C4-2B (cell line): ENCODE data around the gene SLC25A21.

ENCODE experiments used
- ZFX ChIP-seq: fragments of 450-650 bp; IDR thresholded peaks from 2 replicates; pipeline ENCODE4 v1.6.1; 2017
- TF ChIP-seq, protein P1 (sequence below): fragments of 450-650 bp; conservative IDR thresholded peaks from 2 replicates; pipeline ENCODE4 v1.5.1; 2017; ENCODE audit warnings: mild to moderate bottlenecking

GRCh38 chr14:36660736-36661505, 511.5 kb downstream of the SLC25A21 start:
- TF ChIP-seq, protein P1, sequence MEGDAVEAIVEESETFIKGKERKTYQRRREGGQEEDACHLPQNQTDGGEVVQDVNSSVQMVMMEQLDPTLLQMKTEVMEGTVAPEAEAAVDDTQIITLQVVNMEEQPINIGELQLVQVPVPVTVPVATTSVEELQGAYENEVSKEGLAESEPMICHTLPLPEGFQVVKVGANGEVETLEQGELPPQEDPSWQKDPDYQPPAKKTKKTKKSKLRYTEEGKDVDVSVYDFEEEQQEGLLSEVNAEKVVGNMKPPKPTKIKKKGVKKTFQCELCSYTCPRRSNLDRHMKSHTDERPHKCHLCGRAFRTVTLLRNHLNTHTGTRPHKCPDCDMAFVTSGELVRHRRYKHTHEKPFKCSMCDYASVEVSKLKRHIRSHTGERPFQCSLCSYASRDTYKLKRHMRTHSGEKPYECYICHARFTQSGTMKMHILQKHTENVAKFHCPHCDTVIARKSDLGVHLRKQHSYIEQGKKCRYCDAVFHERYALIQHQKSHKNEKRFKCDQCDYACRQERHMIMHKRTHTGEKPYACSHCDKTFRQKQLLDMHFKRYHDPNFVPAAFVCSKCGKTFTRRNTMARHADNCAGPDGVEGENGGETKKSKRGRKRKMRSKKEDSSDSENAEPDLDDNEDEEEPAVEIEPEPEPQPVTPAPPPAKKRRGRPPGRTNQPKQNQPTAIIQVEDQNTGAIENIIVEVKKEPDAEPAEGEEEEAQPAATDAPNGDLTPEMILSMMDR: no peak
- TF ChIP-seq ZFX: no peak
